DND-41 (cell line): ENCODE measurements around the gene ARHGEF38.

Experiments used
- ATAC-seq: fragments of 200-7000 bp; cut with Tn5 transposase; 3 replicates; pipeline ENCODE4 v1.9.1; 2021; ENCODE audit warnings: low read depth; ENCODE audit not compliant: insufficient read depth
- DNase-seq: peaks from one replicate; pipeline ENCODE4 v3.0.0-alpha.2; 2020
- H2AFZ ChIP-seq: 2 replicates; pipeline ENCODE4 v1.6.0; 2012; ENCODE audit warnings: low read depth, low read length
- H3K27ac ChIP-seq: 2 replicates; pipeline ENCODE4 v1.5.1; 2012; ENCODE audit warnings: low read length, inconsistent platforms
- H3K27me3 ChIP-seq: fragments of 200-600 bp; sonication (generic); 2 replicates; pipeline ENCODE4 v1.6.0; 2012; ENCODE audit warnings: low read length, mild to moderate bottlenecking, inconsistent platforms; ENCODE audit not compliant: insufficient read depth, poor library complexity
- H3K36me3 ChIP-seq: 2 replicates; pipeline ENCODE4 v1.5.1; 2012; ENCODE audit warnings: low read length, inconsistent platforms; ENCODE audit not compliant: insufficient read depth
- H3K4me1 ChIP-seq: 2 replicates; pipeline ENCODE4 v1.5.1; 2012; ENCODE audit warnings: mild to moderate bottlenecking, low read length; ENCODE audit not compliant: insufficient read depth
- H3K4me2 ChIP-seq: 2 replicates; pipeline ENCODE4 v1.6.0; 2012; ENCODE audit warnings: mild to moderate bottlenecking, moderate library complexity, low read length, inconsistent platforms; ENCODE audit not compliant: insufficient read depth
- H3K4me3 ChIP-seq, 2 experiments: fragments of 200-600 bp in 1 of 2; shearing (Covaris generic) in 1 of 2; 2 replicates each; pipeline ENCODE4 v1.5.1; 2012 to 2016; ENCODE audit warnings: inconsistent platforms in 2 of 2, low read length in 2 of 2, mild to moderate bottlenecking in 2 of 2, low read depth in 1 of 2, moderate library complexity in 1 of 2
- H3K79me2 ChIP-seq: 2 replicates; pipeline ENCODE4 v1.6.0; 2012; ENCODE audit warnings: low read length, inconsistent platforms; ENCODE audit not compliant: insufficient read depth
- H3K9ac ChIP-seq: 2 replicates; pipeline ENCODE4 v1.6.0; 2012; ENCODE audit warnings: low read depth, mild to moderate bottlenecking, inconsistent platforms, low read length, moderate library complexity
- H3K9me3 ChIP-seq: 2 replicates; pipeline ENCODE4 v1.5.1; 2012; ENCODE audit warnings: low read length, moderate library complexity, mild to moderate bottlenecking, inconsistent platforms; ENCODE audit not compliant: insufficient read depth, severe bottlenecking
- H4K20me1 ChIP-seq: 2 replicates; pipeline ENCODE4 v1.6.0; 2012; ENCODE audit warnings: low read length; ENCODE audit not compliant: insufficient read depth
- EZH2 ChIP-seq: IDR thresholded peaks from 3 replicates; pipeline ENCODE4 v1.6.1; 2012; ENCODE audit warnings: borderline replicate concordance, low read depth, mild to moderate bottlenecking, moderate library complexity, low read length, inconsistent platforms; ENCODE audit not compliant: severe bottlenecking
- TF ChIP-seq, protein P1 (sequence below): IDR thresholded peaks from 2 replicates; pipeline ENCODE4 v1.5.1; 2012; ENCODE audit warnings: borderline replicate concordance, low read length, moderate library complexity, mild to moderate bottlenecking; ENCODE audit not compliant: poor library complexity, severe bottlenecking; ENCODE audit errors: extremely low read depth

Gene ARHGEF38

DNA sequence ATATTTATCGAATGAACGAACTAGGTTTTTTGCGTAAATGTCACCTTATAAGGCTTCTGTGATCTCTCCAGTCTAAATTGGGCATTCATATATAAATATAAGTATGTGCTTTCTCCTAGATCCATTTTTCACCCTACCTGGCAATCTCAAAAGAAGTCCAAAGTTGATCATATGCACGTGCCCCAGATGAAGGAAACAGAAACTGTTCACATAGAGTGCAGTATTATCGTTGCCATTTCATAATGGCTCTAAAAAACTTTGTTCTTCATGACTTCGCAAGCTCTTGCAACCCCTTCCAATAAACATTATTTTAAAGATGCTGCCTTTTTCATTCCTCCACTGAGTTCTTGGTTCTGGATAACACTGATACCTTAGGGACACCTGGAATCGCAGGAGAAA is 155.4 kb downstream of the ARHGEF38 start:
- Histone ChIP-seq H3K4me1 (peaks cover 44% of the 10 kb centered on the region), H2AFZ (peak overlapping the region; percentile 80), H3K4me2 (peak overlapping the region; percentile 94), H3K27ac (peak overlapping the region; percentile 82), H4K20me1 (peaks cover 7% of the 10 kb centered on the region; the same call in 1 of the 2 replicates), H3K36me3 (peaks cover 3% of the 10 kb centered on the region; the same call in 1 of the 2 replicates), H3K9me3 (no peaks in the 10 kb centered on the region), H3K9ac (peak overlapping the region; percentile 76), H3K4me3 (peak overlapping the region; percentile 87 to 97), H3K27me3 (no peaks in the 10 kb centered on the region), H3K79me2 (peaks cover 97% of the 10 kb centered on the region)
- ATAC-seq, result no peak
- no peak for TF ChIP-seq EZH2
- TF ChIP-seq, protein P1, sequence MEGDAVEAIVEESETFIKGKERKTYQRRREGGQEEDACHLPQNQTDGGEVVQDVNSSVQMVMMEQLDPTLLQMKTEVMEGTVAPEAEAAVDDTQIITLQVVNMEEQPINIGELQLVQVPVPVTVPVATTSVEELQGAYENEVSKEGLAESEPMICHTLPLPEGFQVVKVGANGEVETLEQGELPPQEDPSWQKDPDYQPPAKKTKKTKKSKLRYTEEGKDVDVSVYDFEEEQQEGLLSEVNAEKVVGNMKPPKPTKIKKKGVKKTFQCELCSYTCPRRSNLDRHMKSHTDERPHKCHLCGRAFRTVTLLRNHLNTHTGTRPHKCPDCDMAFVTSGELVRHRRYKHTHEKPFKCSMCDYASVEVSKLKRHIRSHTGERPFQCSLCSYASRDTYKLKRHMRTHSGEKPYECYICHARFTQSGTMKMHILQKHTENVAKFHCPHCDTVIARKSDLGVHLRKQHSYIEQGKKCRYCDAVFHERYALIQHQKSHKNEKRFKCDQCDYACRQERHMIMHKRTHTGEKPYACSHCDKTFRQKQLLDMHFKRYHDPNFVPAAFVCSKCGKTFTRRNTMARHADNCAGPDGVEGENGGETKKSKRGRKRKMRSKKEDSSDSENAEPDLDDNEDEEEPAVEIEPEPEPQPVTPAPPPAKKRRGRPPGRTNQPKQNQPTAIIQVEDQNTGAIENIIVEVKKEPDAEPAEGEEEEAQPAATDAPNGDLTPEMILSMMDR, result no peak
- DNase-seq, result no peak

DNA sequence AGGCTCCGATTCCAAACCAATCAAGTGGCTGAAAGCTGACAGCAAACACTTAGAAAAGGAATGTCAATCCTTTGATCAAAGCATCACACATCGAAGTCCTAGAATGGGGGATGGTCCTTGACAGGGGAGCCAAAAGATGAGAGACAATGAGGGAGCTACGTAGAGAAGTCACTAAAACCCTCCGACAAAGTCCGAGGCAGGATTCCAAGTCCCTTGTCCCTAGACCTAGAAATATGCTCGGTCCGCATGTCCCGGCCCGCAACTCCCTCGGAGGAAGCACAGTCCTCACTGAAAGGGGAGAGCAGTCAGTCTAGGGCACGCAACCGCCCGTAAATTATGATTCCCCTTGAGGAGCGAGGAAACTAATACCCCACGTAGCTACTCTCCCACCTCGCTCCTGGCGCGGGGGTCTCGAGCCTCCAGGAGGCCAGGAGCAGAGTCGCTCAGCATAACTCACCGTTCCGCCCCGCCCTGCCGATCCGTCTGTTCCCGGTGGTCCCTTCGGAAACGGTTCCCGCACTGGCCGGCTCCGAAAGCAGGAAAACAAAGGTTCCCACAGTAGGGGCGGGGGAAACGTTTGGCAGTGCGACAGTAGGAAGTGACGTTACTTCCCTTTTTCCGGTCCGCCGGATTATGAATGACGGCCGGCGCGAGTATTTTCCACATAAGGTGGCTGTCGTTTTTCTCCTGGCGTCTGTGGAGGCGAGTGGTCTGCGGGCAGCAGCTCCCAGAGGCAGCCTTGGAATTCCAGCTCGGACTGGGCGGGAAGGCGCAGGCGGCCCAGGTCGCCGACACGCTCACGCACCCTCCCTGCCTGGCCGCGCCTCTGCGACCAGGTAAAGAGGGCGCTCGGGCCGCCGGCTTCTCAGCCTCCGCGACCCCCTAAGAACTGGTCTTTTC is 156.0 kb downstream of the ARHGEF38 start, which contains the start of the genes GSTCD and INTS12:
Gene GSTCD, plus strand, starts transcription at position 604 of the 900 bp plus-strand sequence. CDS start 8,830 bp downstream, outside the sequence.
Gene INTS12, minus strand, starts transcription at position 509 of the 900 bp plus-strand sequence. CDS start 8,684 bp downstream, outside the sequence.
- Histone ChIP-seq H3K27ac (peak within 1 kb of the TSS; percentile 82), H3K36me3 (peaks cover 3% of the 10 kb centered on the region; the same call in 1 of the 2 replicates), H3K4me3 (peak within 1 kb of the TSS; percentile 87 to 97), H3K4me1 (peaks cover 44% of the 10 kb centered on the region), H3K27me3 (no peaks in the 10 kb centered on the region), H3K79me2 (peaks cover 96% of the 10 kb centered on the region), H3K9me3 (no peaks in the 10 kb centered on the region), H2AFZ (peak within 1 kb of the TSS; percentile 97), H3K9ac (peak within 1 kb of the TSS; percentile 76), H3K4me2 (peak within 1 kb of the TSS; percentile 94), H4K20me1 (peaks cover 10% of the 10 kb centered on the region; the same call in 1 of the 2 replicates)
- TF ChIP-seq, protein P1, result no peak
- no peak for TF ChIP-seq EZH2
- DNase-seq (peak; percentile 91), ATAC-seq (peak; percentile 89)

DNA sequence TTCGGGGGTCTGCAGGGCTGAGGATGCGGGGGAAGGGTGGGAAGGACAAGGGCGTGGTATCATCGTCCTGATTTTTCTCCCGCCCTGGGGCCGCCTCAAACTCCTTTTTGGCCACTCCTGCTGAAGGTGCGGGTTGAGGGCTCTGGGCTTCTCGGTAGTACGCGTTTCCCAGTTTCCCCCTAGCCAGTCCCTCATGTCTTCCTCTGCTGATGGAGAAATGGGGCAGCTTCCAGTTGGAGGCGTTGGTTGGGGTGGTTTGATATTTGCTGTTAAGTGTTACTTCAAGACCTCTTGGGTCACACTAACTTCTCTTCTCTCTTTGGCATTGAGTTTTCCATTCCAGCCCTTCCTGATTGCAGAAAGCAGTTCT is 156.6 kb downstream of the ARHGEF38 start:
- H3K79me2 ChIP-seq, result peaks cover 94% of the 10 kb centered on the region
- H3K9ac ChIP-seq, result peak overlapping the region; percentile 76
- peak overlapping the region; percentile 97 for H2AFZ ChIP-seq
- H4K20me1 ChIP-seq, result peaks cover 10% of the 10 kb centered on the region; the same call in 1 of the 2 replicates
- TF ChIP-seq, protein P1, result no peak
- TF ChIP-seq EZH2, result no peak
- H3K9me3 ChIP-seq, result no peaks in the 10 kb centered on the region
- peaks cover 44% of the 10 kb centered on the region for H3K4me1 ChIP-seq
- ATAC-seq (peak; percentile 59), DNase-seq (peak; percentile 34)
- no peaks in the 10 kb centered on the region for H3K27me3 ChIP-seq
- H3K4me2 ChIP-seq, result peak overlapping the region; percentile 94
- peak overlapping the region; percentile 82 for H3K27ac ChIP-seq
- peak overlapping the region; percentile 87 to 97 for H3K4me3 ChIP-seq
- H3K36me3 ChIP-seq, result 0 out of 2 replicates have a peak, but pooled peaks cover 3% of the 10 kb centered on the region
